MM.1S (cell line): Measurements from ENCODE around the gene BICC1.

Source experiments
- DNase-seq: peaks from one replicate; pipeline ENCODE4 v3.0.0-alpha.2; 2015
- H2AFZ ChIP-seq: fragments of 300-600 bp; sonication (generic); 2 replicates; pipeline ENCODE4 v1.6.0; 2016; ENCODE audit warnings: antibody characterized with exemption, low read length
- H3F3A ChIP-seq: fragments of 300-600 bp; sonication (generic); 2 replicates; pipeline ENCODE4 v1.6.1; 2016; ENCODE audit warnings: mild to moderate bottlenecking, antibody characterized with exemption, low read length, moderate library complexity, mixed read lengths; ENCODE audit not compliant: insufficient read depth
- H3K27ac ChIP-seq: fragments of 300-600 bp; sonication (generic); 2 replicates; pipeline ENCODE4 v1.5.1; 2016; ENCODE audit warnings: mild to moderate bottlenecking, low read length
- H3K27me3 ChIP-seq: fragments of 300-600 bp; sonication (generic); replicated peaks from 2 replicates; pipeline ENCODE4 v1.6.0; 2016; ENCODE audit warnings: low read length; ENCODE audit not compliant: insufficient read depth
- H3K36me3 ChIP-seq: fragments of 300-600 bp; sonication (generic); replicated peaks from 2 replicates; pipeline ENCODE4 v1.6.1; 2016; ENCODE audit warnings: mild to moderate bottlenecking, low read length, mixed read lengths; ENCODE audit not compliant: insufficient read depth
- H3K4me1 ChIP-seq: fragments of 300-600 bp; sonication (generic); 2 replicates; pipeline ENCODE4 v1.6.1; 2016; ENCODE audit warnings: low read length, mixed read lengths
- H3K4me2 ChIP-seq: fragments of 300-600 bp; sonication (generic); 2 replicates; pipeline ENCODE4 v1.6.0; 2016; ENCODE audit warnings: low read depth, low read length
- H3K4me3 ChIP-seq: fragments of 300-600 bp; sonication (generic); 2 replicates; pipeline ENCODE4 v1.5.1; 2016; ENCODE audit warnings: low read length, mixed read lengths
- H3K79me2 ChIP-seq: fragments of 300-600 bp; sonication (generic); 2 replicates; pipeline ENCODE4 v1.6.1; 2016; ENCODE audit warnings: mixed run types, low read length, mixed read lengths
- H3K9ac ChIP-seq: fragments of 300-600 bp; sonication (generic); 2 replicates; pipeline ENCODE4 v1.6.1; 2016; ENCODE audit warnings: low read length, mixed read lengths
- H3K9me2 ChIP-seq: fragments of 300-600 bp; sonication (generic); replicated peaks from 2 replicates; pipeline ENCODE4 v1.6.1; 2016; ENCODE audit warnings: mild to moderate bottlenecking, low read length, mixed read lengths; ENCODE audit not compliant: insufficient read depth
- H3K9me3 ChIP-seq: fragments of 300-600 bp; sonication (generic); replicated peaks from 2 replicates; pipeline ENCODE4 v1.6.1; 2016; ENCODE audit warnings: mild to moderate bottlenecking, low read length, mixed read lengths; ENCODE audit not compliant: insufficient read depth
- H4K20me1 ChIP-seq: fragments of 300-600 bp; sonication (generic); 2 replicates; pipeline ENCODE4 v1.6.1; 2016; ENCODE audit warnings: mild to moderate bottlenecking, low read length, moderate library complexity, mixed read lengths; ENCODE audit not compliant: insufficient read depth
- CTCF ChIP-seq: fragments of 300-600 bp; sonication (generic); IDR thresholded peaks from 2 replicates; pipeline ENCODE4 v1.5.1; 2016; ENCODE audit warnings: antibody characterized with exemption, low read length, mixed read lengths
- EZH2 ChIP-seq: fragments of 300-600 bp; sonication (generic); optimal IDR thresholded peaks from 2 replicates; pipeline ENCODE3; 2017; ENCODE audit warnings: low read depth, mild to moderate bottlenecking, antibody characterized with exemption, low read length, mixed read lengths
- EZH2phosphoT487 ChIP-seq: fragments of 300-600 bp; sonication (generic); IDR thresholded peaks from 2 replicates; pipeline ENCODE4 v1.6.1; 2018; ENCODE audit warnings: antibody characterized with exemption, low read length

BICC1 gene

GRCh38 chr10:58731276-58731675, 218.6 kb downstream of the BICC1 start:
- no peaks in the 10 kb centered on the region for H3K9me2 ChIP-seq
- no peak overlapping the region for H3K9ac ChIP-seq
- H3F3A ChIP-seq = no peaks in the 10 kb centered on the region
- H2AFZ ChIP-seq = no peak overlapping the region
- no peak overlapping the region for H3K27ac ChIP-seq
- no peak overlapping the region for H3K4me3 ChIP-seq
- H4K20me1 ChIP-seq = no peaks in the 10 kb centered on the region
- H3K4me1 ChIP-seq = no peaks in the 10 kb centered on the region
- no peaks in the 10 kb centered on the region for H3K27me3 ChIP-seq
- H3K79me2 ChIP-seq = no peaks in the 10 kb centered on the region
- no peak for TF ChIP-seq CTCF
- TF ChIP-seq EZH2phosphoT487 = no peak
- TF ChIP-seq EZH2 = no peak
- DNase-seq = no peak
- H3K36me3 ChIP-seq = no peaks in the 10 kb centered on the region
- H3K9me3 ChIP-seq = no peaks in the 10 kb centered on the region
- H3K4me2 ChIP-seq = no peak overlapping the region

- Histone ChIP-seq H3K36me3 (no peaks in the 10 kb centered on the region), H3K9me3 (no peaks in the 10 kb centered on the region), H3K9ac (no peak overlapping the region), H2AFZ (no peak overlapping the region), H3K4me2 (no peak overlapping the region), H3K4me1 (no peaks in the 10 kb centered on the region), H3K79me2 (no peaks in the 10 kb centered on the region), H3K27ac (no peak overlapping the region), H3K9me2 (no peaks in the 10 kb centered on the region), H3K4me3 (no peak overlapping the region), H3F3A (no peaks in the 10 kb centered on the region), H3K27me3 (no peaks in the 10 kb centered on the region), H4K20me1 (no peaks in the 10 kb centered on the region)
- no peak for DNase-seq
- TF ChIP-seq EZH2phosphoT487 (no peak), EZH2 (no peak), CTCF (no peak)
These were observed 220.8 kb downstream of the BICC1 start for GRCh38 chr10:58733436-58733835.

- no peaks in the 10 kb centered on the region for H3K36me3 ChIP-seq
- no peaks in the 10 kb centered on the region for H3K9me2 ChIP-seq
- no peaks in the 10 kb centered on the region for H3K9me3 ChIP-seq
- H3F3A ChIP-seq = no peaks in the 10 kb centered on the region
- H3K27me3 ChIP-seq = no peaks in the 10 kb centered on the region
- H3K9ac ChIP-seq = no peak overlapping the region
- no peaks in the 10 kb centered on the region for H3K79me2 ChIP-seq
- no peaks in the 10 kb centered on the region for H4K20me1 ChIP-seq
- H3K4me3 ChIP-seq = no peak overlapping the region
- no peak overlapping the region for H3K27ac ChIP-seq
- no peaks in the 10 kb centered on the region for H3K4me1 ChIP-seq
- TF ChIP-seq EZH2 (no peak), EZH2phosphoT487 (no peak), CTCF (no peak)
- DNase-seq = no peak
- H3K4me2 ChIP-seq = no peak overlapping the region
- H2AFZ ChIP-seq = no peak overlapping the region
These were observed 221.4 kb downstream of the BICC1 start for GRCh38 chr10:58734116-58734515.
